SK-N-SH treated with all-trans-retinoic acid at 6 μM for 48 hours (cell line): ENCODE data around the gene EEFSEC.

Experiments
- ATAC-seq: fragments of 200-7000 bp; cut with Tn5 transposase; 3 replicates; pipeline ENCODE4 v1.9.1; 2020; ENCODE audit warnings: mild to moderate bottlenecking, moderate library complexity
- ARNTL ChIP-seq: fragments of 450-650 bp; formaldehyde crosslinking; IDR thresholded peaks from 2 replicates; pipeline ENCODE4 v1.5.0; 2020; ENCODE audit warnings: low read depth, mild to moderate bottlenecking, moderate library complexity, borderline replicate concordance
- CSDC2 ChIP-seq: fragments of 250-450 bp; sonication (Bioruptor Pico); IDR thresholded peaks from 2 replicates; pipeline ENCODE4 v1.5.0; 2020; ENCODE audit warnings: mild to moderate bottlenecking, moderate library complexity
- CSRNP3 ChIP-seq: fragments of 250-450 bp; sonication (Bioruptor Pico); IDR thresholded peaks from 2 replicates; pipeline ENCODE4 v1.5.1; 2021; ENCODE audit warnings: mild to moderate bottlenecking, moderate library complexity
- ESRRG ChIP-seq: fragments of 250-450 bp; sonication (Bioruptor Pico); IDR thresholded peaks from 2 replicates; pipeline ENCODE4 v1.6.1; 2021; ENCODE audit warnings: mild to moderate bottlenecking
- GLIS3 ChIP-seq: fragments of 250-450 bp; sonication (Bioruptor Pico); IDR thresholded peaks from 2 replicates; pipeline ENCODE4 v1.5.0; 2020; ENCODE audit warnings: mild to moderate bottlenecking, moderate library complexity
- ISL1 ChIP-seq: fragments of 250-450 bp; sonication (Bioruptor Pico); IDR thresholded peaks from 2 replicates; pipeline ENCODE4 v2.1.2; 2022; ENCODE audit warnings: mild to moderate bottlenecking, moderate library complexity
- OSR1 ChIP-seq: fragments of 250-450 bp; sonication (Bioruptor Pico); IDR thresholded peaks from 2 replicates; pipeline ENCODE4 v1.8.0; 2022; ENCODE audit warnings: moderate library complexity, mild to moderate bottlenecking, inconsistent platforms
- PATZ1 ChIP-seq: fragments of 250-450 bp; sonication (Bioruptor Pico); IDR thresholded peaks from 2 replicates; pipeline ENCODE4 v1.8.0; 2020; ENCODE audit warnings: mild to moderate bottlenecking, moderate library complexity, borderline replicate concordance
- PPARA ChIP-seq: fragments of 250-450 bp; sonication (Bioruptor Pico); IDR thresholded peaks from 2 replicates; pipeline ENCODE4 v1.5.0; 2020; ENCODE audit warnings: mild to moderate bottlenecking, borderline replicate concordance
- RARB ChIP-seq: fragments of 250-450 bp; sonication (Bioruptor Pico); IDR thresholded peaks from 2 replicates; pipeline ENCODE4 v1.8.0; 2021; ENCODE audit warnings: mild to moderate bottlenecking, moderate library complexity
- SNAI2 ChIP-seq: fragments of 250-450 bp; sonication (Bioruptor Pico); IDR thresholded peaks from 2 replicates; pipeline ENCODE4 v1.5.0; 2020; ENCODE audit warnings: mild to moderate bottlenecking, moderate library complexity
- TCF4 ChIP-seq: fragments of 250-450 bp; sonication (Bioruptor Pico); IDR thresholded peaks from 2 replicates; pipeline ENCODE4 v1.8.0; 2021; ENCODE audit warnings: mild to moderate bottlenecking, moderate library complexity, borderline replicate concordance
- TOX ChIP-seq: fragments of 250-450 bp; sonication (Bioruptor Pico); IDR thresholded peaks from 2 replicates; pipeline ENCODE4 v1.8.0; 2021; ENCODE audit warnings: mild to moderate bottlenecking, moderate library complexity, borderline replicate concordance
- TSHZ2 ChIP-seq: fragments of 250-450 bp; sonication (Bioruptor Pico); IDR thresholded peaks from 2 replicates; pipeline ENCODE4 v1.5.0; 2020; ENCODE audit warnings: mild to moderate bottlenecking, moderate library complexity
- ZC3H10 ChIP-seq: fragments of 250-450 bp; sonication (Bioruptor Pico); IDR thresholded peaks from 2 replicates; pipeline ENCODE4 v1.5.1; 2021; ENCODE audit warnings: mild to moderate bottlenecking, moderate library complexity
- ZFP3 ChIP-seq: fragments of 250-450 bp; sonication (Bioruptor Pico); IDR thresholded peaks from 2 replicates; pipeline ENCODE4 v1.5.0; 2020; ENCODE audit warnings: mild to moderate bottlenecking, moderate library complexity
- ZFP30 ChIP-seq: fragments of 450-650 bp; formaldehyde crosslinking; IDR thresholded peaks from 2 replicates; pipeline ENCODE4 v1.5.0; 2022; ENCODE audit warnings: mild to moderate bottlenecking, moderate library complexity
- ZNF70 ChIP-seq: fragments of 450-650 bp; formaldehyde crosslinking; IDR thresholded peaks from 2 replicates; pipeline ENCODE4 v1.5.0; 2020; ENCODE audit warnings: mild to moderate bottlenecking, moderate library complexity
- ZNF8 ChIP-seq: fragments of 450-650 bp; formaldehyde crosslinking; IDR thresholded peaks from 2 replicates; pipeline ENCODE4 v1.5.0; 2020; ENCODE audit warnings: mild to moderate bottlenecking, moderate library complexity
- TF ChIP-seq, protein P1 (sequence below): fragments of 250-450 bp; sonication (Bioruptor Pico); IDR thresholded peaks from 2 replicates; pipeline ENCODE4 v1.8.0; 2021; ENCODE audit warnings: low read depth, mild to moderate bottlenecking, moderate library complexity, borderline replicate concordance
- TF ChIP-seq, protein P2 (sequence below): fragments of 250-450 bp; sonication (Bioruptor Pico); IDR thresholded peaks from 2 replicates; pipeline ENCODE4 v1.5.1; 2020; ENCODE audit warnings: low read depth, mild to moderate bottlenecking, moderate library complexity

Gene EEFSEC

DNA sequence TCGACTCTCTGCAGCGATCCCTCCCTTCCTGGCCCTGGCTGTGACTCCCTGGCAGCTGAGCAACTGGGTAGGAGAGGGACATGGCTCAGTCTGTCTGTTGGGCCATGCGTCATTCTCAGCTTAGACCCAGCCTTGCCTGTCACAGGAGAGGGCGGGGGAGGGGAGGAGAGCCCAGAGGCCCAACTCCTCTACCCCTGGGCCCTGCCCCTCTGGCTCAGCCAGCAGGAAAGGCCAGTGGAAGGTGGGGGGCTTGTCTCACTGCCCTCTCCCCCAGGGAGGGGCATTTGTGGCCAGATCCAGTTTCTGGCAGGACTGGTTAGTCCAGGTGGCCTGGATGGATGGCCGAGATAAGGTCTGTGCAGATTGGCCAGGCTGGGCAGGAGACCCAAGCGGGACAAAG is 281.8 kb downstream of the EEFSEC start:
- ATAC-seq = no peak
- TF ChIP-seq TSHZ2 (CRISPR knock-in tag) (no peak), ESRRG (CRISPR knock-in tag) (no peak), ZNF8 (CRISPR knock-in tag) (no peak), CSRNP3 (CRISPR knock-in tag) (no peak), PATZ1 (no peak)
- TF ChIP-seq, protein P1, sequence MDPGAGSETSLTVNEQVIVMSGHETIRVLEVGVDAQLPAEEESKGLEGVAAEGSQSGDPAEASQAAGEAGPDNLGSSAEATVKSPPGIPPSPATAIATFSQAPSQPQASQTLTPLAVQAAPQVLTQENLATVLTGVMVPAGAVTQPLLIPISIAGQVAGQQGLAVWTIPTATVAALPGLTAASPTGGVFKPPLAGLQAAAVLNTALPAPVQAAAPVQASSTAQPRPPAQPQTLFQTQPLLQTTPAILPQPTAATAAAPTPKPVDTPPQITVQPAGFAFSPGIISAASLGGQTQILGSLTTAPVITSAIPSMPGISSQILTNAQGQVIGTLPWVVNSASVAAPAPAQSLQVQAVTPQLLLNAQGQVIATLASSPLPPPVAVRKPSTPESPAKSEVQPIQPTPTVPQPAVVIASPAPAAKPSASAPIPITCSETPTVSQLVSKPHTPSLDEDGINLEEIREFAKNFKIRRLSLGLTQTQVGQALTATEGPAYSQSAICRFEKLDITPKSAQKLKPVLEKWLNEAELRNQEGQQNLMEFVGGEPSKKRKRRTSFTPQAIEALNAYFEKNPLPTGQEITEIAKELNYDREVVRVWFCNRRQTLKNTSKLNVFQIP (CRISPR knock-in tag) = no peak

- no peak for ATAC-seq
- TF ChIP-seq ZNF70 (CRISPR knock-in tag) (no peak), ZC3H10 (no peak), ESRRG (CRISPR knock-in tag) (no peak), TOX (CRISPR knock-in tag) (no peak), CSDC2 (CRISPR knock-in tag) (no peak), ZFP30 (no peak), PPARA (CRISPR knock-in tag) (no peak), RARB (CRISPR knock-in tag) (no peak), CSRNP3 (CRISPR knock-in tag) (no peak), SNAI2 (no peak), TCF4 (CRISPR knock-in tag) (no peak), GLIS3 (no peak), ISL1 (no peak), OSR1 (CRISPR knock-in tag) (no peak), ZFP3 (CRISPR knock-in tag) (no peak), ZNF8 (CRISPR knock-in tag) (no peak), TSHZ2 (CRISPR knock-in tag) (no peak), ARNTL (CRISPR knock-in tag) (no peak)
- TF ChIP-seq, protein P2, sequence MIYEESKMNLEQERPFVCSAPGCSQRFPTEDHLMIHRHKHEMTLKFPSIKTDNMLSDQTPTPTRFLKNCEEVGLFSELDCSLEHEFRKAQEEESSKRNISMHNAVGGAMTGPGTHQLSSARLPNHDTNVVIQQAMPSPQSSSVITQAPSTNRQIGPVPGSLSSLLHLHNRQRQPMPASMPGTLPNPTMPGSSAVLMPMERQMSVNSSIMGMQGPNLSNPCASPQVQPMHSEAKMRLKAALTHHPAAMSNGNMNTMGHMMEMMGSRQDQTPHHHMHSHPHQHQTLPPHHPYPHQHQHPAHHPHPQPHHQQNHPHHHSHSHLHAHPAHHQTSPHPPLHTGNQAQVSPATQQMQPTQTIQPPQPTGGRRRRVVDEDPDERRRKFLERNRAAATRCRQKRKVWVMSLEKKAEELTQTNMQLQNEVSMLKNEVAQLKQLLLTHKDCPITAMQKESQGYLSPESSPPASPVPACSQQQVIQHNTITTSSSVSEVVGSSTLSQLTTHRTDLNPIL (CRISPR knock-in tag) = no peak
- TF ChIP-seq, protein P1 (CRISPR knock-in tag) = no peak
These were observed 282.3 kb downstream of the EEFSEC start for GRCh38 chr3:128435561-128435960.
